HepG2 (cell line): Measurements from ENCODE around the gene NIBAN1.
A peak's percentile ranks its signal among the peaks of the same experiment; 100 is the strongest.

Experiments
- BHLHE40 ChIP-seq: IDR thresholded peaks from 2 replicates; pipeline ENCODE4 v1.6.1; 2011; ENCODE audit warnings: low read length, improper control_type of control experiment
- CBX5 ChIP-seq: sonication (generic); formaldehyde crosslinking; IDR thresholded peaks from 2 replicates; pipeline ENCODE4 v1.4.0; 2020; ENCODE audit warnings: missing genetic modification reagents, borderline replicate concordance
- CTCF ChIP-seq: sonication (generic); formaldehyde crosslinking; IDR thresholded peaks from 2 replicates; pipeline ENCODE4 v1.5.0; 2020; ENCODE audit warnings: mild to moderate bottlenecking, missing genetic modification reagents, moderate library complexity
- DBP ChIP-seq: sonication (generic); formaldehyde crosslinking; IDR thresholded peaks from 2 replicates; pipeline ENCODE4 v1.4.0; 2020; ENCODE audit warnings: missing genetic modification reagents; ENCODE audit errors: not compliant biosample characterization
- HNF4G ChIP-seq, 2 experiments: sonication (generic) in 1 of 2; formaldehyde crosslinking in 1 of 2; IDR thresholded peaks; 2 replicates each; pipeline versions ENCODE4 v1.4.0 to v1.6.1; 2011 to 2020; ENCODE audit warnings: borderline replicate concordance in 2 of 2, low read depth in 2 of 2, mild to moderate bottlenecking in 2 of 2, low read length in 1 of 2, missing genetic modification reagents in 1 of 2, moderate library complexity in 1 of 2
- MXD4 ChIP-seq: IDR thresholded peaks from 2 replicates; pipeline ENCODE4 v1.6.1; 2016; ENCODE audit warnings: mild to moderate bottlenecking, missing biosample characterization, missing genetic modification reagents
- MYNN ChIP-seq: sonication (generic); formaldehyde crosslinking; IDR thresholded peaks from 2 replicates; pipeline ENCODE4 v1.4.0; 2020; ENCODE audit warnings: mild to moderate bottlenecking, low read depth, missing genetic modification reagents
- POLR2A ChIP-seq, 2 experiments: IDR thresholded peaks; 2 replicates each; pipeline ENCODE4 v1.6.1; 2011; ENCODE audit warnings: low read depth in 2 of 2, low read length in 2 of 2, mild to moderate bottlenecking in 1 of 2, moderate library complexity in 1 of 2; ENCODE audit not compliant: insufficient read depth in 1 of 2
- SP4 ChIP-seq: sonication (generic); formaldehyde crosslinking; IDR thresholded peaks from 2 replicates; pipeline ENCODE4 v1.8.1; 2023; ENCODE audit warnings: mild to moderate bottlenecking, missing genetic modification reagents
- TAF1 ChIP-seq: sonication (generic); formaldehyde crosslinking; IDR thresholded peaks from 2 replicates; pipeline ENCODE4 v1.4.0; 2020; ENCODE audit warnings: missing genetic modification reagents
- ZBTB2 ChIP-seq: sonication (generic); formaldehyde crosslinking; IDR thresholded peaks from 2 replicates; pipeline ENCODE4 v1.8.0; 2022; ENCODE audit warnings: low read depth, missing genetic modification reagents
- ZNF296 ChIP-seq: sonication (generic); formaldehyde crosslinking; conservative IDR thresholded peaks from 2 replicates; pipeline ENCODE4 v1.5.0; 2020; ENCODE audit warnings: mild to moderate bottlenecking, missing genetic modification reagents
- ZNF607 ChIP-seq: sonication (generic); formaldehyde crosslinking; IDR thresholded peaks from 2 replicates; pipeline ENCODE4 v1.5.1; 2020; ENCODE audit warnings: missing genetic modification reagents, mild to moderate bottlenecking, borderline replicate concordance

- TF ChIP-seq ZBTB2 (CRISPR knock-in tag): no peak
- TF ChIP-seq CTCF: peak; percentile 82
- no peak for TF ChIP-seq BHLHE40
- TF ChIP-seq DBP: no peak
- TF ChIP-seq CBX5 (CRISPR knock-in tag): no peak
- no peak for TF ChIP-seq ZNF296 (CRISPR knock-in tag)
- no peak for TF ChIP-seq ZNF607 (CRISPR knock-in tag)
- no peak for TF ChIP-seq POLR2A (IDR thresholded peaks at IDR 0.05; ENCODE audit: insufficient read depth in 1 of 2, low read depth in 2 of 2, low read length in 2 of 2)
- TF ChIP-seq HNF4G (IDR thresholded peaks at IDR 0.05; ENCODE audit: borderline replicate concordance, low read depth, low read length): no peak
- TF ChIP-seq HNF4G (CRISPR knock-in tag; IDR thresholded peaks at IDR 0.05; ENCODE audit: borderline replicate concordance, low read depth): no peak
- TF ChIP-seq TAF1 (CRISPR knock-in tag): no peak
- TF ChIP-seq MYNN (CRISPR knock-in tag): no peak
- TF ChIP-seq MXD4 (CRISPR knock-in tag): no peak
- no peak for TF ChIP-seq SP4 (CRISPR knock-in tag)
Measured at GRCh38 chr1:184982002-184982954, 8.0 kb upstream of the NIBAN1 start.
